ENCODE data around the gene RNF14.

DNA sequence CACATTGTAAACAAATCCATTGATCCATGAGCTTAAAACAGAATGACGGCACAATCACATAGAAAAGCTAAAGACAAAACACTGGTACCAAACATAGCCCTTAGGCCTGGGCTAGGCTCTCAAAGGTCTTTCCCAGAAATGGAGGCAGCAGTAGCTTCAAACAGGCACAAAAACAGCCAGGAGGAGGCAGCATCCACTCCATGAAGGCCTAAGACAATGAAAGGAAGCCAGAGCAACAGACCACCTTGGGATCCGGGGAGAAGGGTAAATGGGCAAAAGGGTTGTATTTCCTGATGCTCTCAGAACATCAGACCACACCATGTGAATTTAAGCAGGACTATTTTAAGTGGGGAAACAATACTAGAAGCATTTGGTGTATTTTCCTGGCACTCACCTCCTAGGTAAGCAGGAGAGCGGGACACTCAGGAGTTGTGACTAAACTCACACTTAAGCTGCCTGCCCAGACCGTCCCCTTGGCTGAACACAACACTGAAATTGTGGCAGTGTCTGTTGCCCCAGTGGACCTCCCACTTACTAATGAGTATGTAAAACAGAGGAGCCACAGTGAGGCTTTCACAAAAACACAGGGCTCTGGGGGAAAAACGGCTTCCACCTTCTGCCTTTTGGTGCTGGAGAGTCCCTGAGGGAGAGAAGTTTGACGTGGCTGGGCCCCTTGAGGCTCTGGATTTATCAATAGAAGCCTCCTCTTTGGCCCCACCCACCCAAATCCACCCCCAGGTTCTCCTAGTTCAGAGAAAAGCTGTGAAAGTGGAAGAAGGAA, 32.0 kb downstream of the RNF14 start:
- no peak for TF ChIP-seq EZH2 (IDR thresholded peaks at IDR 0.05; ENCODE audit: borderline replicate concordance, low read depth, low read length, severe bottlenecking)
- TF ChIP-seq, protein P1, sequence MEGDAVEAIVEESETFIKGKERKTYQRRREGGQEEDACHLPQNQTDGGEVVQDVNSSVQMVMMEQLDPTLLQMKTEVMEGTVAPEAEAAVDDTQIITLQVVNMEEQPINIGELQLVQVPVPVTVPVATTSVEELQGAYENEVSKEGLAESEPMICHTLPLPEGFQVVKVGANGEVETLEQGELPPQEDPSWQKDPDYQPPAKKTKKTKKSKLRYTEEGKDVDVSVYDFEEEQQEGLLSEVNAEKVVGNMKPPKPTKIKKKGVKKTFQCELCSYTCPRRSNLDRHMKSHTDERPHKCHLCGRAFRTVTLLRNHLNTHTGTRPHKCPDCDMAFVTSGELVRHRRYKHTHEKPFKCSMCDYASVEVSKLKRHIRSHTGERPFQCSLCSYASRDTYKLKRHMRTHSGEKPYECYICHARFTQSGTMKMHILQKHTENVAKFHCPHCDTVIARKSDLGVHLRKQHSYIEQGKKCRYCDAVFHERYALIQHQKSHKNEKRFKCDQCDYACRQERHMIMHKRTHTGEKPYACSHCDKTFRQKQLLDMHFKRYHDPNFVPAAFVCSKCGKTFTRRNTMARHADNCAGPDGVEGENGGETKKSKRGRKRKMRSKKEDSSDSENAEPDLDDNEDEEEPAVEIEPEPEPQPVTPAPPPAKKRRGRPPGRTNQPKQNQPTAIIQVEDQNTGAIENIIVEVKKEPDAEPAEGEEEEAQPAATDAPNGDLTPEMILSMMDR (IDR thresholded peaks at IDR 0.05; ENCODE audit: extremely low read depth in 1 of 2, insufficient read depth in 1 of 2, low read depth in 1 of 2, low read length in 2 of 2): peak; percentile 47 to 55
- TF ChIP-seq, protein P2, sequence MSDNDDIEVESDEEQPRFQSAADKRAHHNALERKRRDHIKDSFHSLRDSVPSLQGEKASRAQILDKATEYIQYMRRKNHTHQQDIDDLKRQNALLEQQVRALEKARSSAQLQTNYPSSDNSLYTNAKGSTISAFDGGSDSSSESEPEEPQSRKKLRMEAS (IDR thresholded peaks at IDR 0.05; ENCODE audit: insufficient read depth, insufficient read length): no peak

Data from endothelial cell of umbilical vein (primary cell).